ENCODE results near the gene CCDC146.
"Not testable (repeated sequence)": the region's sequence is repeated elsewhere in the genome, so short reads cannot be mapped to it uniquely, and the experiment has no call there.

Gene CCDC146

GRCh38 chr7:77202481-77202976 lies 80.1 kb downstream of the CCDC146 start:
- Mint-ChIP-seq H3K27ac (no peak overlapping the region), H3K4me3 (no peak overlapping the region), H3K4me1 (peaks cover 32% of the 10 kb centered on the region), H3K27me3 (peaks cover 5% of the 10 kb centered on the region), H3K9me3 (no peaks in the 10 kb centered on the region), H3K36me3 (peaks cover 2% of the 10 kb centered on the region)
- DNase-seq, result no peak
- CTCF ChIA-PET, result no interaction called here

GRCh38 chr7:77205706-77206105 lies 83.3 kb downstream of the CCDC146 start:
- no peak for DNase-seq
- peaks cover 7% of the 10 kb centered on the region for H3K4me1 Mint-ChIP-seq
- no peaks in the 10 kb centered on the region for H3K27me3 Mint-ChIP-seq
- CTCF ChIA-PET, result no interaction called here
- no peak overlapping the region for H3K27ac Mint-ChIP-seq
- peaks cover 22% of the 10 kb centered on the region for H3K9me3 Mint-ChIP-seq
- no peak overlapping the region for H3K4me3 Mint-ChIP-seq
- peaks cover 15% of the 10 kb centered on the region for H3K36me3 Mint-ChIP-seq

GRCh38 chr7:77208416-77208815 lies 86.0 kb downstream of the CCDC146 start:
- Mint-ChIP-seq H3K27me3 (no peaks in the 10 kb centered on the region), H3K4me1 (no peaks in the 10 kb centered on the region)
- CTCF ChIA-PET, result no interaction called here

GRCh38 chr7:77209479-77210139 lies 87.2 kb downstream of the CCDC146 start:
- CTCF ChIA-PET, result no interaction called here
- DNase-seq, result no peak
- H3K4me1 Mint-ChIP-seq, result no peaks in the 10 kb centered on the region
- H3K9me3 Mint-ChIP-seq, result peaks cover 26% of the 10 kb centered on the region
- no peaks in the 10 kb centered on the region for H3K27me3 Mint-ChIP-seq
- no peak overlapping the region for H3K4me3 Mint-ChIP-seq
- H3K36me3 Mint-ChIP-seq, result peaks cover 17% of the 10 kb centered on the region
- no peak overlapping the region for H3K27ac Mint-ChIP-seq

More at GRCh38 chr7:77208416-77208815, 86.0 kb downstream of the CCDC146 start:
- Mint-ChIP-seq H3K9me3 (peaks cover 24% of the 10 kb centered on the region), H3K36me3 (peaks cover 17% of the 10 kb centered on the region), H3K27ac (no peak overlapping the region), H3K4me3 (no peak overlapping the region)
- no peak for DNase-seq

- Mint-ChIP-seq H3K4me3 (no peak overlapping the region), H3K27ac (no peak overlapping the region), H3K4me1 (no peaks in the 10 kb centered on the region), H3K27me3 (no peaks in the 10 kb centered on the region), H3K36me3 (peaks cover 8% of the 10 kb centered on the region), H3K9me3 (peaks cover 14% of the 10 kb centered on the region)
- CTCF ChIA-PET, result no interaction called here
- no peak for DNase-seq
These were observed 93.9 kb downstream of the CCDC146 start for GRCh38 chr7:77216181-77216845.

- H3K27me3 Mint-ChIP-seq, result no peaks in the 10 kb centered on the region
- H3K27ac Mint-ChIP-seq, result no peak overlapping the region
- H3K4me3 Mint-ChIP-seq, result no peak overlapping the region
- H3K9me3 Mint-ChIP-seq, result peaks cover 14% of the 10 kb centered on the region
- peaks cover 8% of the 10 kb centered on the region for H3K36me3 Mint-ChIP-seq
- CTCF ChIA-PET, result no interaction called here
- peaks cover 13% of the 10 kb centered on the region for H3K4me1 Mint-ChIP-seq
- DNase-seq, result no peak
These were observed 95.2 kb downstream of the CCDC146 start for GRCh38 chr7:77217474-77218185.

GRCh38 chr7:77219701-77220331 lies 97.4 kb downstream of the CCDC146 start:
- H3K27ac Mint-ChIP-seq, CTCF ChIA-PET, DNase-seq, H3K27me3 Mint-ChIP-seq, H3K4me3 Mint-ChIP-seq, H3K36me3 Mint-ChIP-seq: not testable (repeated sequence)
- Mint-ChIP-seq H3K4me1 (peaks cover 21% of the 10 kb centered on the region), H3K9me3 (peaks cover 12% of the 10 kb centered on the region)

- Mint-ChIP-seq H3K27ac (no peak overlapping the region), H3K4me1 (peaks cover 21% of the 10 kb centered on the region), H3K36me3 (peaks cover 8% of the 10 kb centered on the region), H3K9me3 (peaks cover 12% of the 10 kb centered on the region), H3K4me3 (no peak overlapping the region), H3K27me3 (no peaks in the 10 kb centered on the region)
- no peak for DNase-seq
- CTCF ChIA-PET, result interaction anchor here (0.9 to 1.1 kb wide), 2 partner anchors 17 to 26 kb away, joined by 3 to 5 read pairs; no protein-coding TSS in a partner anchor
These were observed 99.7 kb downstream of the CCDC146 start for GRCh38 chr7:77222065-77222464.

- H3K4me1 Mint-ChIP-seq, result peaks cover 21% of the 10 kb centered on the region
- no peak overlapping the region for H3K27ac Mint-ChIP-seq
- H3K27me3 Mint-ChIP-seq, result no peaks in the 10 kb centered on the region
- peaks cover 12% of the 10 kb centered on the region for H3K9me3 Mint-ChIP-seq
- H3K4me3 Mint-ChIP-seq, result no peak overlapping the region
- CTCF ChIA-PET, result interaction anchor here (0.9 to 1.1 kb wide), 2 partner anchors 17 to 25 kb away, joined by 3 to 5 read pairs; no protein-coding TSS in a partner anchor
- peaks cover 8% of the 10 kb centered on the region for H3K36me3 Mint-ChIP-seq
- DNase-seq, result no peak
These were observed 100.4 kb downstream of the CCDC146 start for GRCh38 chr7:77222819-77223218.

GRCh38 chr7:77223261-77223660 lies 100.8 kb downstream of the CCDC146 start:
- no peak overlapping the region for H3K4me3 Mint-ChIP-seq
- H3K9me3 Mint-ChIP-seq, result peaks cover 12% of the 10 kb centered on the region
- no peak overlapping the region for H3K27ac Mint-ChIP-seq
- no peaks in the 10 kb centered on the region for H3K27me3 Mint-ChIP-seq
- no peak for DNase-seq
- peaks cover 21% of the 10 kb centered on the region for H3K4me1 Mint-ChIP-seq
- CTCF ChIA-PET, result no interaction called here
- H3K36me3 Mint-ChIP-seq, result peaks cover 8% of the 10 kb centered on the region

GRCh38 chr7:77226357-77226839 lies 104.0 kb downstream of the CCDC146 start:
- Mint-ChIP-seq H3K9me3 (peaks cover 10% of the 10 kb centered on the region), H3K36me3 (peaks cover 9% of the 10 kb centered on the region), H3K4me1 (peaks cover 21% of the 10 kb centered on the region), H3K27me3 (no peaks in the 10 kb centered on the region), H3K4me3 (no peak overlapping the region), H3K27ac (no peak overlapping the region)
- CTCF ChIA-PET, result interaction anchor here (1.2 kb wide), 1 partner anchor 20 kb away, joined by 3 read pairs; no protein-coding TSS in a partner anchor
- no peak for DNase-seq

GRCh38 chr7:77228795-77229194 lies 106.4 kb downstream of the CCDC146 start:
- CTCF ChIA-PET, H3K9me3 Mint-ChIP-seq, H3K4me3 Mint-ChIP-seq, DNase-seq, H3K27ac Mint-ChIP-seq, H3K4me1 Mint-ChIP-seq, H3K27me3 Mint-ChIP-seq: not testable (repeated sequence)
- H3K36me3 Mint-ChIP-seq, result peaks cover 10% of the 10 kb centered on the region

- H3K9me3 Mint-ChIP-seq, result peaks cover 10% of the 10 kb centered on the region
- no peak overlapping the region for H3K27ac Mint-ChIP-seq
- CTCF ChIA-PET, result interaction anchor here (1.0 kb wide), 1 partner anchor 14 kb away, joined by 5 read pairs; no protein-coding TSS in a partner anchor
- no peaks in the 10 kb centered on the region for H3K4me1 Mint-ChIP-seq
- DNase-seq, result no peak
- H3K4me3 Mint-ChIP-seq, result no peak overlapping the region
- peaks cover 10% of the 10 kb centered on the region for H3K36me3 Mint-ChIP-seq
- H3K27me3 Mint-ChIP-seq, result no peaks in the 10 kb centered on the region
These were observed 110.1 kb downstream of the CCDC146 start for GRCh38 chr7:77232467-77232866.

GRCh38 chr7:77235276-77235675 lies 112.9 kb downstream of the CCDC146 start:
- no peak for DNase-seq
- CTCF ChIA-PET, result interaction anchor here (1.9 kb wide), 1 partner anchor 11 kb away, joined by 8 read pairs; no protein-coding TSS in a partner anchor

More at GRCh38 chr7:77235276-77235675, 112.9 kb downstream of the CCDC146 start:
- Mint-ChIP-seq H3K9me3 (peaks cover 8% of the 10 kb centered on the region), H3K36me3 (peaks cover 12% of the 10 kb centered on the region), H3K4me1 (peaks cover 17% of the 10 kb centered on the region), H3K27ac (no peak overlapping the region), H3K4me3 (no peak overlapping the region), H3K27me3 (no peaks in the 10 kb centered on the region)
